ENCODE results near the gene THAP10.

DNA sequence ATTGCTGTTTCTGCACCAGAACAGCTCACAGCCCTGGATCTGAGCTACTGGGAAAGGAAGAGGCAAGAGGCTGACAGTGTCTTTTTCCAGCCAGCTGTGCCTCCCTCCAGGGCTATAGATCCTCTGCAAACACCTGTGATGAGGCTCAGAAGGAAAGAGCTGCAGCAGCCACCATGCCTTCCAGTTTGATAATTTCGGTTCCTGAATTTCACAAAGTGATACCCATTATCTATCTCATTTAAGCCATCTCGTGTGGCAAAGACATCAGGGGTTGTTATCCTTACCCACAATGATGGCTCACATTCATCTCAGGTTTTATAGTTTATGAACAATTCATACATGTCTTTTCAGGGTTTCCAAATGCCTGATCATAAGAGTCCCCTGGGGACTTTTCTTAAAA, 36.5 kb downstream of the THAP10 start:
- TF ChIP-seq, protein P1, sequence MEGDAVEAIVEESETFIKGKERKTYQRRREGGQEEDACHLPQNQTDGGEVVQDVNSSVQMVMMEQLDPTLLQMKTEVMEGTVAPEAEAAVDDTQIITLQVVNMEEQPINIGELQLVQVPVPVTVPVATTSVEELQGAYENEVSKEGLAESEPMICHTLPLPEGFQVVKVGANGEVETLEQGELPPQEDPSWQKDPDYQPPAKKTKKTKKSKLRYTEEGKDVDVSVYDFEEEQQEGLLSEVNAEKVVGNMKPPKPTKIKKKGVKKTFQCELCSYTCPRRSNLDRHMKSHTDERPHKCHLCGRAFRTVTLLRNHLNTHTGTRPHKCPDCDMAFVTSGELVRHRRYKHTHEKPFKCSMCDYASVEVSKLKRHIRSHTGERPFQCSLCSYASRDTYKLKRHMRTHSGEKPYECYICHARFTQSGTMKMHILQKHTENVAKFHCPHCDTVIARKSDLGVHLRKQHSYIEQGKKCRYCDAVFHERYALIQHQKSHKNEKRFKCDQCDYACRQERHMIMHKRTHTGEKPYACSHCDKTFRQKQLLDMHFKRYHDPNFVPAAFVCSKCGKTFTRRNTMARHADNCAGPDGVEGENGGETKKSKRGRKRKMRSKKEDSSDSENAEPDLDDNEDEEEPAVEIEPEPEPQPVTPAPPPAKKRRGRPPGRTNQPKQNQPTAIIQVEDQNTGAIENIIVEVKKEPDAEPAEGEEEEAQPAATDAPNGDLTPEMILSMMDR (conservative IDR thresholded peaks at IDR 0.05; ENCODE audit: low read depth, low read length), result no peak
- no peak for TF ChIP-seq EZH2 (IDR thresholded peaks at IDR 0.05; ENCODE audit: low read length, unreplicated experiment)
